IMR-90 (cell line): ENCODE results near the gene MAGI1. TPM values are rescaled to one million over a fixed set of nuclear protein-coding genes. Genes with fewer than 3 reads are reported as not detected.

Experiments
- ATAC-seq: fragments of 200-7000 bp; cut with Tn5 transposase; 2 replicates; pipeline ENCODE4 v1.9.1; 2020; ENCODE audit warnings: low read depth, mild to moderate bottlenecking, moderate library complexity
- BruUV-seq: library from RNA; stranded (reverse); fragments of 400-500 nt; replicated peaks from 2 replicates; lab custom pipeline; 2021; lab: Mats Ljungman, UMichigan
- CTCF ChIA-PET: fragments of 300-600 bp; formaldehyde crosslinking; extraction: SDS; loops from one replicate; lab custom pipeline; 2021; ENCODE audit warnings: antibody characterized with exemption; lab: Yijun Ruan, JAX
- POLR2A ChIA-PET: fragments of 300-600 bp; sonication (Branson Sonifier 250); formaldehyde crosslinking; loops from one replicate; lab custom pipeline; 2022; ENCODE audit warnings: antibody characterized with exemption; ENCODE audit not compliant: unreplicated experiment; lab: Charles Lee
- DNase-seq: peaks from one replicate; pipeline ENCODE4 v3.0.0; 2013
- H2AFZ ChIP-seq: replicated peaks from 2 replicates; pipeline ENCODE3; 2013; ENCODE audit warnings: low read length, mild to moderate bottlenecking; ENCODE audit not compliant: poor library complexity
- H2AK5ac ChIP-seq: 2 replicates; pipeline ENCODE4 v1.6.1; 2013; ENCODE audit warnings: low read depth, low read length, inconsistent platforms
- H2AK9ac ChIP-seq: replicated peaks from 2 replicates; pipeline ENCODE3; 2013; ENCODE audit warnings: mild to moderate bottlenecking, low read depth, low read length, moderate library complexity; ENCODE audit not compliant: poor library complexity
- H2BK120ac ChIP-seq: 2 replicates; pipeline ENCODE4 v1.6.1; 2013; ENCODE audit warnings: low read depth, low read length, inconsistent platforms
- H2BK15ac ChIP-seq: 3 replicates; pipeline ENCODE4 v1.6.1; 2013; ENCODE audit warnings: low read depth, low read length, inconsistent platforms
- H2BK20ac ChIP-seq: 2 replicates; pipeline ENCODE4 v1.6.1; 2013; ENCODE audit warnings: low read depth, mild to moderate bottlenecking, inconsistent platforms, low read length, moderate library complexity
- H2BK5ac ChIP-seq: 2 replicates; pipeline ENCODE4 v1.6.1; 2013; ENCODE audit warnings: mild to moderate bottlenecking, low read depth, low read length, inconsistent platforms; ENCODE audit not compliant: poor library complexity, severe bottlenecking
- H3K14ac ChIP-seq: replicated peaks from 2 replicates; pipeline ENCODE4 v1.6.1; 2013; ENCODE audit warnings: low read depth, low read length, inconsistent platforms
- H3K18ac ChIP-seq: 2 replicates; pipeline ENCODE4 v1.6.1; 2013; ENCODE audit warnings: low read depth, low read length, control low read depth
- H3K23ac ChIP-seq: 2 replicates; pipeline ENCODE4 v1.6.1; 2013; ENCODE audit warnings: low read depth, low read length, inconsistent platforms
- H3K27ac ChIP-seq: 2 replicates; pipeline ENCODE4 v1.5.1; 2013; ENCODE audit warnings: mild to moderate bottlenecking, control low read depth, low read length; ENCODE audit not compliant: insufficient read depth
- H3K27me3 ChIP-seq: 2 replicates; pipeline ENCODE4 v1.6.1; 2013; ENCODE audit warnings: low read length; ENCODE audit not compliant: control insufficient read depth, insufficient read depth
- H3K36me3 ChIP-seq: 2 replicates; pipeline ENCODE4 v1.6.1; 2013; ENCODE audit warnings: low read length, mixed read lengths; ENCODE audit not compliant: control insufficient read depth, insufficient read depth
- H3K4ac ChIP-seq: 2 replicates; pipeline ENCODE4 v1.6.1; 2013; ENCODE audit warnings: low read depth, low read length, inconsistent platforms
- H3K4me1 ChIP-seq: 2 replicates; pipeline ENCODE4 v1.6.1; 2013; ENCODE audit warnings: low read length, mixed read lengths; ENCODE audit not compliant: control insufficient read depth, insufficient read depth
- H3K4me2 ChIP-seq: 2 replicates; pipeline ENCODE4 v1.6.1; 2013; ENCODE audit warnings: low read depth, mild to moderate bottlenecking, control low read depth, low read length, moderate library complexity
- H3K4me3 ChIP-seq: 2 replicates; pipeline ENCODE4 v1.5.1; 2013; ENCODE audit warnings: low read depth, mild to moderate bottlenecking, control low read depth, low read length, moderate library complexity; ENCODE audit not compliant: insufficient read depth
- H3K56ac ChIP-seq: 2 replicates; pipeline ENCODE4 v1.6.1; 2013; ENCODE audit warnings: low read length, inconsistent platforms; ENCODE audit not compliant: insufficient read depth; ENCODE audit errors: extremely low read depth
- H3K79me1 ChIP-seq, 2 experiments: 2 replicates each; pipeline ENCODE4 v1.6.1; 2013; ENCODE audit warnings: low read length in 2 of 2, inconsistent platforms in 1 of 2, low read depth in 1 of 2
- H3K9ac ChIP-seq: 2 replicates; pipeline ENCODE4 v1.6.1; 2013; ENCODE audit warnings: low read depth, low read length, control low read depth
- H3K9me1 ChIP-seq: 2 replicates; pipeline ENCODE4 v1.6.1; 2013; ENCODE audit warnings: low read length, inconsistent platforms; ENCODE audit not compliant: insufficient read depth
- H3K9me3 ChIP-seq: 2 replicates; pipeline ENCODE4 v1.6.1; 2013; ENCODE audit warnings: low read length; ENCODE audit not compliant: control insufficient read depth, insufficient read depth
- H4K20me1 ChIP-seq: 2 replicates; pipeline ENCODE4 v1.6.1; 2013; ENCODE audit warnings: low read length, inconsistent platforms; ENCODE audit not compliant: insufficient read depth
- H4K5ac ChIP-seq: 2 replicates; pipeline ENCODE4 v1.6.1; 2013; ENCODE audit warnings: mild to moderate bottlenecking, low read depth, low read length, control low read depth
- H4K8ac ChIP-seq, 2 experiments: 2 replicates each; pipeline ENCODE4 v1.6.1; 2013; ENCODE audit warnings: low read depth in 2 of 2, low read length in 2 of 2, control low read depth in 1 of 2, inconsistent platforms in 1 of 2
- H4K91ac ChIP-seq: 2 replicates; pipeline ENCODE4 v1.6.1; 2013; ENCODE audit warnings: low read depth, low read length, inconsistent platforms; ENCODE audit not compliant: insufficient read depth
- BHLHE40 ChIP-seq: fragments of 150-350 bp; IDR thresholded peaks from 2 replicates; pipeline ENCODE4 v1.6.1; 2016; ENCODE audit warnings: mild to moderate bottlenecking, low read depth, low read length
- CEBPB ChIP-seq: IDR thresholded peaks from 2 replicates; pipeline ENCODE4 v1.6.1; 2012; ENCODE audit warnings: low read depth, low read length, improper control_type of control experiment
- CHD1 ChIP-seq: IDR thresholded peaks from 2 replicates; pipeline ENCODE4 v1.6.1; 2012; ENCODE audit warnings: low read depth, low read length, improper control_type of control experiment
- FOS ChIP-seq: fragments of 150-350 bp; IDR thresholded peaks from 2 replicates; pipeline ENCODE4 v1.6.1; 2016; ENCODE audit warnings: low read depth, low read length
- MAFK ChIP-seq: IDR thresholded peaks from 2 replicates; pipeline ENCODE4 v1.6.1; 2012; ENCODE audit warnings: low read depth, low read length, improper control_type of control experiment
- MAZ ChIP-seq: IDR thresholded peaks from 2 replicates; pipeline ENCODE4 v1.6.1; 2012; ENCODE audit warnings: low read depth, mild to moderate bottlenecking, low read length, improper control_type of control experiment, moderate library complexity, borderline replicate concordance
- MXI1 ChIP-seq: IDR thresholded peaks from 2 replicates; pipeline ENCODE4 v1.6.1; 2012; ENCODE audit warnings: low read depth, mild to moderate bottlenecking, low read length, moderate library complexity, borderline replicate concordance
- NFE2L2 ChIP-seq: fragments of 150-350 bp; IDR thresholded peaks from 2 replicates; pipeline ENCODE4 v1.6.1; 2016; ENCODE audit warnings: low read depth, mild to moderate bottlenecking, low read length
- POLR2A ChIP-seq: IDR thresholded peaks from 2 replicates; pipeline ENCODE4 v1.6.1; 2012; ENCODE audit warnings: mild to moderate bottlenecking, low read depth, low read length
- RAD21 ChIP-seq: IDR thresholded peaks from 2 replicates; pipeline ENCODE4 v1.6.1; 2012; ENCODE audit warnings: low read length, improper control_type of control experiment
- RCOR1 ChIP-seq: IDR thresholded peaks from 2 replicates; pipeline ENCODE4 v1.6.1; 2012; ENCODE audit warnings: mild to moderate bottlenecking, low read length, improper control_type of control experiment; ENCODE audit not compliant: insufficient replicate concordance
- RFX5 ChIP-seq: IDR thresholded peaks from 2 replicates; pipeline ENCODE4 v1.8.0; 2012; ENCODE audit warnings: low read depth, mild to moderate bottlenecking, low read length, moderate library complexity
- SMC3 ChIP-seq: fragments of 150-350 bp; IDR thresholded peaks from 2 replicates; pipeline ENCODE4 v1.6.1; 2016; ENCODE audit warnings: low read depth, mild to moderate bottlenecking, antibody characterized with exemption, low read length, moderate library complexity
- WGBS, 2 experiments: methylation state at CpG; one replicate each; pipeline versions ENCODE4 v1.1.5 to v1.1.7; 2013; ENCODE audit warnings: missing lambda C conversion rate in 2 of 2; ENCODE audit not compliant: insufficient read length in 1 of 2; ENCODE audit errors: extremely low coverage in 2 of 2; 5-methylcytosine and 5-hydroxymethylcytosine counted together
- dilution Hi-C: fragments of 300-500 bp; cut with HindIII; formaldehyde crosslinking; loops from one replicate; pipeline ENCODE4 v1.14.3; 2018; ENCODE audit warnings: low sequenced_read_pairs; ENCODE audit not compliant: unreplicated experiment
- in situ Hi-C: fragments of 300-500 bp; cut with MboI; formaldehyde crosslinking; loops from 3 replicates; pipeline ENCODE4 v1.14.3; 2019; ENCODE audit warnings: low sequenced_read_pairs, inconsistent platforms, mixed read lengths
- intact Hi-C: fragments of 100-400 bp; cut with micrococcal nuclease; formaldehyde crosslinking; loops from 2 replicates; pipeline ENCODE4 v1.10.0; 2022
- polyA plus RNA-seq, 3 experiments: library from polyadenylated mRNA; depleted of rRNA; stranded (reverse); fragments of >200 nt; gene quantifications; 2 replicates each; pipeline ENCODE4 v1.2.3, GENCODE V29; 2012; ENCODE audit warnings: low replicate concordance in 1 of 3
- total RNA-seq: library from RNA; depleted of rRNA; stranded (reverse); fragments of >200 nt; gene quantifications from 2 replicates; pipeline ENCODE4 v1.2.3, GENCODE V29; 2012
- TF ChIP-seq, protein P1 (sequence below): fragments of 150-350 bp; IDR thresholded peaks from 2 replicates; pipeline ENCODE4 v1.6.1; 2017; ENCODE audit warnings: mild to moderate bottlenecking, antibody characterized with exemption, low read length, low read depth
- TF ChIP-seq, protein P2 (sequence below): fragments of 150-350 bp; IDR thresholded peaks from 2 replicates; pipeline ENCODE4 v1.6.1; 2016; ENCODE audit warnings: low read depth, mild to moderate bottlenecking, low read length, moderate library complexity, borderline replicate concordance
- TF ChIP-seq, protein P3 (sequence below): conservative IDR thresholded peaks from 2 replicates; pipeline ENCODE4 v1.5.1; 2012; ENCODE audit warnings: mild to moderate bottlenecking, low read depth, low read length, improper control_type of control experiment

MAGI1 gene
- total and polyA plus RNA-seq, 2 of the 4 experiments (the other 2 are of a cell fraction): 14.5 to 24.2 TPM

DNA sequence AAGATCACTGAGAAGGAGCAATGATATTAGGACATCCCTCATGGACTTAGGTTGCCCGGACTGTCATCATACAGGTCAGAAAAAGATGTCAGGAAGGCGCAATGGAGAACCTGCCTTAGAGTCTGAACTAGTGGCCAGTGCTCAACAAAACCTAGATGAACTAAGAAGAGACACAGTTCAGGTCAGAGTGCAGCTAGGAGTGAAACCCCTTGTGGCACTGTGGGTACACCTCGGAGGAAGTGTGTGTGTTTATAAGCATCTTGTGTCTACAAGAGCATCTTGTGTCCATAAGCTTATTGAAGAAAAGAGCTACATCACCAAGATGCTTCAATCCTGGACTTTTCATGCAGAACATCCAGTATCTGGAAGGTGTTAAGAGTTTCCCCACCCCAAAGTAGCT is 315.7 kb downstream of the MAGI1 start:
- no peak overlapping the region for H2BK15ac ChIP-seq
- DNase-seq (no peak), ATAC-seq (no peak)
- H4K5ac ChIP-seq: no peak overlapping the region
- H3K9ac ChIP-seq: no peak overlapping the region
- no peaks in the 10 kb centered on the region for H3K27me3 ChIP-seq
- H3K23ac ChIP-seq: no peak overlapping the region
- CTCF ChIA-PET: interaction anchor here (0.6 kb wide), 2 partner anchors 749 to 1193 kb away, joined by 3 to 4 read pairs; no protein-coding TSS in a partner anchor
- H2BK20ac ChIP-seq: no peak overlapping the region
- H3K9me1 ChIP-seq: peaks cover 3% of the 10 kb centered on the region; the same call in 1 of the 2 replicates
- POLR2A ChIA-PET: no interaction called here
- H4K20me1 ChIP-seq: no peaks in the 10 kb centered on the region
- no peak overlapping the region for H4K8ac ChIP-seq
- H3K4ac ChIP-seq: no peak overlapping the region
- dilution Hi-C loops (no loop called here), intact Hi-C loops (no loop called here), in situ Hi-C loops (no loop called here)
- no peak overlapping the region for H3K4me3 ChIP-seq
- WGBS, 2 experiments: 100% methylated on average over 2 of the region's 3 CpGs; no CpG with 5 or more reads in 1 of the 2 experiments
- BruUV-seq: no TSS peak
- no peak overlapping the region for H2BK5ac ChIP-seq
- no peak overlapping the region for H3K56ac ChIP-seq
- H3K36me3 ChIP-seq: no peaks in the 10 kb centered on the region
- 0 out of 2 replicates have a peak, but pooled peaks cover 2% of the 10 kb centered on the region for H3K4me1 ChIP-seq
- TF ChIP-seq BHLHE40 (no peak), FOS (no peak), MAFK (no peak), MXI1 (no peak), NFE2L2 (no peak), SMC3 (no peak), CHD1 (no peak), RAD21 (no peak), CEBPB (no peak), POLR2A (no peak), MAZ (no peak), RFX5 (no peak), RCOR1 (no peak)
- TF ChIP-seq, protein P1, sequence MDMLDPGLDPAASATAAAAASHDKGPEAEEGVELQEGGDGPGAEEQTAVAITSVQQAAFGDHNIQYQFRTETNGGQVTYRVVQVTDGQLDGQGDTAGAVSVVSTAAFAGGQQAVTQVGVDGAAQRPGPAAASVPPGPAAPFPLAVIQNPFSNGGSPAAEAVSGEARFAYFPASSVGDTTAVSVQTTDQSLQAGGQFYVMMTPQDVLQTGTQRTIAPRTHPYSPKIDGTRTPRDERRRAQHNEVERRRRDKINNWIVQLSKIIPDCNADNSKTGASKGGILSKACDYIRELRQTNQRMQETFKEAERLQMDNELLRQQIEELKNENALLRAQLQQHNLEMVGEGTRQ: no peak
- TF ChIP-seq, protein P2, sequence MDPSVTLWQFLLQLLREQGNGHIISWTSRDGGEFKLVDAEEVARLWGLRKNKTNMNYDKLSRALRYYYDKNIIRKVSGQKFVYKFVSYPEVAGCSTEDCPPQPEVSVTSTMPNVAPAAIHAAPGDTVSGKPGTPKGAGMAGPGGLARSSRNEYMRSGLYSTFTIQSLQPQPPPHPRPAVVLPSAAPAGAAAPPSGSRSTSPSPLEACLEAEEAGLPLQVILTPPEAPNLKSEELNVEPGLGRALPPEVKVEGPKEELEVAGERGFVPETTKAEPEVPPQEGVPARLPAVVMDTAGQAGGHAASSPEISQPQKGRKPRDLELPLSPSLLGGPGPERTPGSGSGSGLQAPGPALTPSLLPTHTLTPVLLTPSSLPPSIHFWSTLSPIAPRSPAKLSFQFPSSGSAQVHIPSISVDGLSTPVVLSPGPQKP: no peak
- TF ChIP-seq, protein P3, sequence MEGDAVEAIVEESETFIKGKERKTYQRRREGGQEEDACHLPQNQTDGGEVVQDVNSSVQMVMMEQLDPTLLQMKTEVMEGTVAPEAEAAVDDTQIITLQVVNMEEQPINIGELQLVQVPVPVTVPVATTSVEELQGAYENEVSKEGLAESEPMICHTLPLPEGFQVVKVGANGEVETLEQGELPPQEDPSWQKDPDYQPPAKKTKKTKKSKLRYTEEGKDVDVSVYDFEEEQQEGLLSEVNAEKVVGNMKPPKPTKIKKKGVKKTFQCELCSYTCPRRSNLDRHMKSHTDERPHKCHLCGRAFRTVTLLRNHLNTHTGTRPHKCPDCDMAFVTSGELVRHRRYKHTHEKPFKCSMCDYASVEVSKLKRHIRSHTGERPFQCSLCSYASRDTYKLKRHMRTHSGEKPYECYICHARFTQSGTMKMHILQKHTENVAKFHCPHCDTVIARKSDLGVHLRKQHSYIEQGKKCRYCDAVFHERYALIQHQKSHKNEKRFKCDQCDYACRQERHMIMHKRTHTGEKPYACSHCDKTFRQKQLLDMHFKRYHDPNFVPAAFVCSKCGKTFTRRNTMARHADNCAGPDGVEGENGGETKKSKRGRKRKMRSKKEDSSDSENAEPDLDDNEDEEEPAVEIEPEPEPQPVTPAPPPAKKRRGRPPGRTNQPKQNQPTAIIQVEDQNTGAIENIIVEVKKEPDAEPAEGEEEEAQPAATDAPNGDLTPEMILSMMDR: no peak
- no peak overlapping the region for H2AK5ac ChIP-seq
- H3K27ac ChIP-seq: no peak overlapping the region
- H2BK120ac ChIP-seq: no peak overlapping the region
- no peak overlapping the region for H2AFZ ChIP-seq
- no peak overlapping the region for H3K18ac ChIP-seq
- peaks cover 14 to 21% of the 10 kb centered on the region in 2 experiments; a peak in 3 of 4 replicates for H3K79me1 ChIP-seq
- H3K9me3 ChIP-seq: no peaks in the 10 kb centered on the region
- no peak overlapping the region for H3K14ac ChIP-seq
- no peak overlapping the region for H4K91ac ChIP-seq
- H3K4me2 ChIP-seq: no peak overlapping the region
- H2AK9ac ChIP-seq: no peak overlapping the region
